ENCODE measurements around the gene SNTG2. TPM values are rescaled to one million over a fixed set of nuclear protein-coding genes. Genes with fewer than 3 reads are reported as not detected.

SNTG2 gene
- polyA plus RNA-seq, 3 donors: not detected

DNA sequence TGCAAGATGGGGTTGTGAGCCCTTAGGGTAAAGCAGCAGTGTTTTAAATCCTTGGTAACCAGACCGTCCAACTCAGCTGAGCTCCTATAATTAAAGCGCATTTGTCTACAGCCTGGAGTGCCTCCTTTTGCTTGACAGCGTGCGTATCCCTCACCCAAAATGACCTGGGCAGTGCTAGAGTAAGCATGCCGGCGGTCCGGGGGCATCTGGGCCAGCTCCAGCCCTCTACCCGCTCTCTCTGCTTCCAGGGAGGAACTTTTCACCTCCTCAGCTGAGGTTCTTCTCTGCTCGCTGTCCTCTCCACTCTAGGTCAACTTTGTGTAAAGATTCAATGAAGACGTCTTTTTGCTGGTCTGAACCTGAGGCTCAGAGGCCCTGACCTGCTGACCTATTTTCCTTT is 360.2 kb downstream of the SNTG2 start:
- 94% methylated on average over 10 of the region's 10 CpGs for WGBS (ENCODE audit: insufficient coverage)
- Histone ChIP-seq H4K20me1 (ENCODE audit: insufficient read depth, low read length) (no peaks in the 10 kb centered on the region), H3K9ac (ENCODE audit: insufficient read depth, low read length, poor library complexity, severe bottlenecking) (no peak overlapping the region), H3K27me3 (ENCODE audit: control insufficient read depth in 2 of 2, insufficient read depth in 2 of 2, low read length in 2 of 2) (no peaks in the 10 kb centered on the region), H3K4me2 (replicated peaks; ENCODE audit: extremely low read depth, low read length, poor library complexity, severe bottlenecking) (no peak overlapping the region), H3K27ac (ENCODE audit: low read depth in 1 of 2, low read length in 2 of 2) (no peak overlapping the region), H3K4me1 (ENCODE audit: control insufficient read depth in 1 of 2, insufficient read depth in 2 of 2, low read length in 2 of 2) (no peaks in the 10 kb centered on the region), H3K9me3 (replicated peaks in 1 of 2; ENCODE audit: control insufficient read depth in 1 of 2, insufficient read depth in 1 of 2, low read length in 2 of 2) (no peaks in the 10 kb centered on the region), H3K79me2 (ENCODE audit: insufficient read depth, low read length) (no peaks in the 10 kb centered on the region), H3K36me3 (replicated peaks in 1 of 2; ENCODE audit: control insufficient read depth in 1 of 2, insufficient read depth in 2 of 2, low read length in 2 of 2) (no peaks in the 10 kb centered on the region), H2AFZ (ENCODE audit: insufficient read depth, low read depth, low read length, poor library complexity, severe bottlenecking) (no peak overlapping the region), H3K4me3 (replicated peaks in 1 of 3; ENCODE audit: low read depth in 2 of 3, low read length in 3 of 3) (no peak overlapping the region)
- H3K9me3 Mint-ChIP-seq: peaks cover 2 to 14% (median 7%) of the 10 kb centered on the region in 7 donors
- H3K4me1 Mint-ChIP-seq: peaks cover 2% of the 10 kb centered on the region
- no peaks in the 10 kb centered on the region for H3K36me3 Mint-ChIP-seq
- no peak overlapping the region for H3K4me3 Mint-ChIP-seq
- H3K27ac Mint-ChIP-seq: no peak overlapping the region
- peaks cover 1 to 3% (median 1%) of the 10 kb centered on the region in 3 donors for H3K27me3 Mint-ChIP-seq (ENCODE audit: low read depth in 3 of 3)
- DNase-seq: no peak
- intact Hi-C loops (cut with micrococcal nuclease): no loop called here
- TF ChIP-seq, protein P1, sequence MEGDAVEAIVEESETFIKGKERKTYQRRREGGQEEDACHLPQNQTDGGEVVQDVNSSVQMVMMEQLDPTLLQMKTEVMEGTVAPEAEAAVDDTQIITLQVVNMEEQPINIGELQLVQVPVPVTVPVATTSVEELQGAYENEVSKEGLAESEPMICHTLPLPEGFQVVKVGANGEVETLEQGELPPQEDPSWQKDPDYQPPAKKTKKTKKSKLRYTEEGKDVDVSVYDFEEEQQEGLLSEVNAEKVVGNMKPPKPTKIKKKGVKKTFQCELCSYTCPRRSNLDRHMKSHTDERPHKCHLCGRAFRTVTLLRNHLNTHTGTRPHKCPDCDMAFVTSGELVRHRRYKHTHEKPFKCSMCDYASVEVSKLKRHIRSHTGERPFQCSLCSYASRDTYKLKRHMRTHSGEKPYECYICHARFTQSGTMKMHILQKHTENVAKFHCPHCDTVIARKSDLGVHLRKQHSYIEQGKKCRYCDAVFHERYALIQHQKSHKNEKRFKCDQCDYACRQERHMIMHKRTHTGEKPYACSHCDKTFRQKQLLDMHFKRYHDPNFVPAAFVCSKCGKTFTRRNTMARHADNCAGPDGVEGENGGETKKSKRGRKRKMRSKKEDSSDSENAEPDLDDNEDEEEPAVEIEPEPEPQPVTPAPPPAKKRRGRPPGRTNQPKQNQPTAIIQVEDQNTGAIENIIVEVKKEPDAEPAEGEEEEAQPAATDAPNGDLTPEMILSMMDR (IDR thresholded peaks at IDR 0.05): no peak

DNA sequence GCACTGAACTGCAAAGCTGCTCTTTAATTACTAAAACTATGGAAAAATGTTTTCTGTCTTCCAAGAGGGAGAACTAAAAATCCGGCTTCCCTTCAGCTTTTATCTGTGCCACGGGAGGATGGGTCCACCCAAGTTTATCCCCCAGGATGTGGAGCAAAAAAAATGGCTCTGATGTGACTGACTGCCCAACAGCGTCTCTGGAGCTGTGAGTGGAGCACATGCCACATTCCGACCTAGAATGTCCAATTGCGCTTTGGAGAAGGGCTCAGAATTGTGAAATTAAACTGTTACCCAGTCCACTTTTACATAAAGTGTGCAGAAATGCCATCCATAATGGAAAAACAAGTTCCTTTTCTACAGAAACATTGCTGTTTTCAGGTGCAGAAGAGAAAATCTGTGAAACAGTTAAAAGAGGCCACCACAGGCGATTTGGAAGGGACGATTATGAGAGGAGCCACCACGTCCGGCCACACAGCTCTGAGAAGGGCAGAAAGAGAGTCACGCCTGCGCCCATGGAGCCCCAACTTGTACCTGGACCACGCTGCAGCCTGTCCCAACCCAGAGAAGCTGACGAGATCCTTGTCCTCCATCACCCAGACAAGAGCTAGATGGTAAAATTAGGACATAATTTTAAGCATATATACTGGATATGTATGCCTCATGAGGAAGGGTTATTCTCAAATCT is 362.7 kb downstream of the SNTG2 start:
- Mint-ChIP-seq H3K4me3 (no peak overlapping the region), H3K27ac (peak overlapping the region in 1 of 7 donors; percentile 7), H3K27me3 (ENCODE audit: low read depth in 3 of 3) (peaks cover 1 to 3% (median 2%) of the 10 kb centered on the region in 3 donors), H3K9me3 (peaks cover 3 to 15% (median 7%) of the 10 kb centered on the region in 7 donors), H3K36me3 (no peaks in the 10 kb centered on the region), H3K4me1 (no peaks in the 10 kb centered on the region)
- TF ChIP-seq, protein P1 (IDR thresholded peaks at IDR 0.05): no peak
- Histone ChIP-seq H4K20me1 (ENCODE audit: insufficient read depth, low read length) (no peaks in the 10 kb centered on the region), H2AFZ (ENCODE audit: insufficient read depth, low read depth, low read length, poor library complexity, severe bottlenecking) (no peak overlapping the region), H3K4me3 (replicated peaks in 1 of 3; ENCODE audit: low read depth in 2 of 3, low read length in 3 of 3) (no peak overlapping the region), H3K27me3 (ENCODE audit: control insufficient read depth in 2 of 2, insufficient read depth in 2 of 2, low read length in 2 of 2) (no peaks in the 10 kb centered on the region), H3K36me3 (replicated peaks in 1 of 2; ENCODE audit: control insufficient read depth in 1 of 2, insufficient read depth in 2 of 2, low read length in 2 of 2) (no peaks in the 10 kb centered on the region), H3K4me2 (replicated peaks; ENCODE audit: extremely low read depth, low read length, poor library complexity, severe bottlenecking) (no peak overlapping the region), H3K4me1 (ENCODE audit: control insufficient read depth in 1 of 2, insufficient read depth in 2 of 2, low read length in 2 of 2) (no peaks in the 10 kb centered on the region), H3K79me2 (ENCODE audit: insufficient read depth, low read length) (no peaks in the 10 kb centered on the region), H3K27ac (ENCODE audit: low read depth in 1 of 2, low read length in 2 of 2) (no peak overlapping the region), H3K9ac (ENCODE audit: insufficient read depth, low read length, poor library complexity, severe bottlenecking) (no peak overlapping the region), H3K9me3 (replicated peaks in 1 of 2; ENCODE audit: control insufficient read depth in 1 of 2, insufficient read depth in 1 of 2, low read length in 2 of 2) (no peaks in the 10 kb centered on the region)
- intact Hi-C loops (cut with micrococcal nuclease): no loop called here
- no peak for DNase-seq
- 86% methylated on average over 8 of the region's 13 CpGs for WGBS (ENCODE audit: insufficient coverage)

Data from CD14-positive monocyte (primary cell).